Panc1 (cell line): ENCODE data around the gene PLCXD1.

Experiments used
- CTCF ChIP-seq: fragments of 450-650 bp; IDR thresholded peaks from 2 replicates; pipeline ENCODE4 v1.5.1; 2017; ENCODE audit warnings: mild to moderate bottlenecking
- POLR2AphosphoS5 ChIP-seq: IDR thresholded peaks from 2 replicates; pipeline ENCODE4 v1.6.1; 2012; ENCODE audit warnings: mild to moderate bottlenecking, low read depth, low read length, moderate library complexity
- SIN3A ChIP-seq: IDR thresholded peaks from 2 replicates; pipeline ENCODE4 v1.6.1; 2012; ENCODE audit warnings: low read depth, mild to moderate bottlenecking, low read length, moderate library complexity, borderline replicate concordance; ENCODE audit not compliant: insufficient read depth
- TCF7L2 ChIP-seq: IDR thresholded peaks from 2 replicates; pipeline ENCODE4 v1.6.1; 2011; ENCODE audit warnings: mild to moderate bottlenecking, low read depth, low read length, inconsistent platforms
- TF ChIP-seq, protein P1 (sequence below), 2 experiments: IDR thresholded peaks; 2 replicates each; pipeline ENCODE4 v1.6.1; 2011 to 2012; ENCODE audit warnings: low read depth in 2 of 2, control low read depth in 1 of 2, low read length in 1 of 2, mild to moderate bottlenecking in 1 of 2, moderate library complexity in 1 of 2; ENCODE audit not compliant: insufficient read depth in 1 of 2

GRCh38 chrX:352582-353314 lies 71.6 kb downstream of the PLCXD1 start:
- TF ChIP-seq CTCF (no peak), POLR2AphosphoS5 (no peak), SIN3A (no peak), TCF7L2 (no peak)
- TF ChIP-seq, protein P1, sequence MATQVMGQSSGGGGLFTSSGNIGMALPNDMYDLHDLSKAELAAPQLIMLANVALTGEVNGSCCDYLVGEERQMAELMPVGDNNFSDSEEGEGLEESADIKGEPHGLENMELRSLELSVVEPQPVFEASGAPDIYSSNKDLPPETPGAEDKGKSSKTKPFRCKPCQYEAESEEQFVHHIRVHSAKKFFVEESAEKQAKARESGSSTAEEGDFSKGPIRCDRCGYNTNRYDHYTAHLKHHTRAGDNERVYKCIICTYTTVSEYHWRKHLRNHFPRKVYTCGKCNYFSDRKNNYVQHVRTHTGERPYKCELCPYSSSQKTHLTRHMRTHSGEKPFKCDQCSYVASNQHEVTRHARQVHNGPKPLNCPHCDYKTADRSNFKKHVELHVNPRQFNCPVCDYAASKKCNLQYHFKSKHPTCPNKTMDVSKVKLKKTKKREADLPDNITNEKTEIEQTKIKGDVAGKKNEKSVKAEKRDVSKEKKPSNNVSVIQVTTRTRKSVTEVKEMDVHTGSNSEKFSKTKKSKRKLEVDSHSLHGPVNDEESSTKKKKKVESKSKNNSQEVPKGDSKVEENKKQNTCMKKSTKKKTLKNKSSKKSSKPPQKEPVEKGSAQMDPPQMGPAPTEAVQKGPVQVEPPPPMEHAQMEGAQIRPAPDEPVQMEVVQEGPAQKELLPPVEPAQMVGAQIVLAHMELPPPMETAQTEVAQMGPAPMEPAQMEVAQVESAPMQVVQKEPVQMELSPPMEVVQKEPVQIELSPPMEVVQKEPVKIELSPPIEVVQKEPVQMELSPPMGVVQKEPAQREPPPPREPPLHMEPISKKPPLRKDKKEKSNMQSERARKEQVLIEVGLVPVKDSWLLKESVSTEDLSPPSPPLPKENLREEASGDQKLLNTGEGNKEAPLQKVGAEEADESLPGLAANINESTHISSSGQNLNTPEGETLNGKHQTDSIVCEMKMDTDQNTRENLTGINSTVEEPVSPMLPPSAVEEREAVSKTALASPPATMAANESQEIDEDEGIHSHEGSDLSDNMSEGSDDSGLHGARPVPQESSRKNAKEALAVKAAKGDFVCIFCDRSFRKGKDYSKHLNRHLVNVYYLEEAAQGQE (IDR thresholded peaks at IDR 0.05; ENCODE audit: insufficient read depth in 1 of 2, low read depth in 2 of 2, low read length in 1 of 2) = no peak
